Endothelial cell of umbilical vein (primary cell): ENCODE results near the gene ADORA2A. TPM values are rescaled to one million over a fixed set of nuclear protein-coding genes. Genes with fewer than 3 reads are reported as not detected.

ENCODE experiments used
- BruUV-seq: library from RNA; stranded (reverse); fragments of 400-500 nt; replicated peaks from 2 replicates; lab custom pipeline; 2021; lab: Mats Ljungman, UMichigan
- CTCF ChIA-PET: fragments of 300-600, 350-600 bp; sonication (Branson Sonifier 250); formaldehyde crosslinking; loops from one replicate; lab custom pipeline; 2021; ENCODE audit warnings: antibody characterized with exemption, inconsistent platforms; lab: Charles Lee
- POLR2A ChIA-PET: fragments of 300-600, 350-600 bp; sonication (Branson Sonifier 250); formaldehyde crosslinking; loops from one replicate; lab custom pipeline; 2021; ENCODE audit warnings: antibody characterized with exemption, inconsistent platforms; lab: Charles Lee
- DNase-seq: peaks from one replicate; pipeline ENCODE4 v3.0.0-alpha.2; 2011; ENCODE audit warnings: low read depth, low spot score
- FAIRE-seq: peaks from 2 replicates; lab custom pipeline; 2011; peaks lifted over from hg19 to GRCh38; lab: Jason Lieb, UNC
- H2AFZ ChIP-seq: 2 replicates; pipeline ENCODE4 v1.6.0; 2012; ENCODE audit warnings: low read depth, low read length, control low read depth, inconsistent platforms
- H3K27ac ChIP-seq: 2 replicates; pipeline ENCODE4 v1.5.1; 2011; ENCODE audit warnings: low read depth, mild to moderate bottlenecking, control low read depth, low read length, moderate library complexity; ENCODE audit not compliant: insufficient read depth
- H3K27me3 ChIP-seq, 2 experiments: 2 replicates each; pipeline versions ENCODE4 v1.6.0 to v1.6.1; 2011; ENCODE audit warnings: low read length in 2 of 2, mixed read lengths in 1 of 2; ENCODE audit not compliant: control insufficient read depth in 2 of 2, insufficient read depth in 2 of 2
- H3K36me3 ChIP-seq, 2 experiments: 2 replicates in 1 of 2; 3 replicates in 1 of 2; pipeline ENCODE4 v1.5.1; 2011; ENCODE audit warnings: low read length in 2 of 2, mild to moderate bottlenecking in 1 of 2, moderate library complexity in 1 of 2; ENCODE audit not compliant: control insufficient read depth in 2 of 2, insufficient read depth in 2 of 2; ENCODE audit errors: extremely low read depth in 1 of 2
- H3K4me1 ChIP-seq: 3 replicates; pipeline ENCODE4 v1.5.1; 2011; ENCODE audit warnings: mild to moderate bottlenecking, low read length; ENCODE audit not compliant: control insufficient read depth, insufficient read depth; ENCODE audit errors: extremely low read depth
- H3K4me2 ChIP-seq: 2 replicates; pipeline ENCODE4 v1.6.1; 2011; ENCODE audit warnings: low read length, control low read depth, mixed read lengths; ENCODE audit not compliant: insufficient read depth
- H3K4me3 ChIP-seq, 3 experiments: fragments of 200-600 bp in 1 of 3; sonication (generic), shearing (Covaris generic) in 1 of 3; replicated peaks in 1 of 3; 2 replicates each; pipeline ENCODE4 v1.5.1; 2011 to 2016; ENCODE audit warnings: control low read depth in 3 of 3, low read length in 3 of 3, mild to moderate bottlenecking in 2 of 3, inconsistent platforms in 1 of 3, low read depth in 1 of 3, moderate library complexity in 1 of 3; ENCODE audit not compliant: insufficient read depth in 1 of 3
- H3K79me2 ChIP-seq: 2 replicates; pipeline ENCODE4 v1.6.0; 2012; ENCODE audit warnings: low read length, inconsistent platforms; ENCODE audit not compliant: control insufficient read depth, insufficient read depth
- H3K9ac ChIP-seq: replicated peaks from 2 replicates; pipeline ENCODE3; 2011; ENCODE audit warnings: low read length, control low read depth; ENCODE audit not compliant: insufficient read depth; ENCODE audit errors: extremely low read depth
- H3K9me1 ChIP-seq: replicated peaks from 3 replicates; pipeline ENCODE4 v1.6.0; 2011; ENCODE audit warnings: mild to moderate bottlenecking, low read length; ENCODE audit not compliant: control insufficient read depth, insufficient read depth; ENCODE audit errors: extremely low read depth
- H3K9me3 ChIP-seq: replicated peaks from 2 replicates; pipeline ENCODE4 v1.5.1; 2012; ENCODE audit warnings: low read length, inconsistent platforms; ENCODE audit not compliant: control insufficient read depth, insufficient read depth
- H4K20me1 ChIP-seq: replicated peaks from 2 replicates; pipeline ENCODE3; 2011; ENCODE audit warnings: mild to moderate bottlenecking, low read length; ENCODE audit not compliant: control insufficient read depth, insufficient read depth; ENCODE audit errors: extremely low read depth
- CTCF ChIP-seq, 2 donors: IDR thresholded peaks; 1 replicate in 1 of 2; 2 replicates in 1 of 2; pipeline ENCODE4 v1.5.1; 2011; ENCODE audit warnings: low read length in 2 of 2, mild to moderate bottlenecking in 2 of 2, moderate library complexity in 2 of 2, control low read depth in 1 of 2, inconsistent platforms in 1 of 2, low read depth in 1 of 2; ENCODE audit not compliant: insufficient read depth in 1 of 2; ENCODE audit errors: extremely low read depth in 1 of 2
- EZH2 ChIP-seq: IDR thresholded peaks from 2 replicates; pipeline ENCODE4 v1.6.1; 2012; ENCODE audit warnings: borderline replicate concordance, low read depth, mild to moderate bottlenecking, moderate library complexity, low read length, inconsistent platforms; ENCODE audit not compliant: severe bottlenecking
- FOS ChIP-seq: IDR thresholded peaks from 2 replicates; pipeline ENCODE4 v1.6.1; 2011; ENCODE audit warnings: mild to moderate bottlenecking, low read length, moderate library complexity, borderline replicate concordance; ENCODE audit not compliant: insufficient read depth
- GATA2 ChIP-seq: IDR thresholded peaks from 2 replicates; pipeline ENCODE4 v1.7.0; 2011; ENCODE audit warnings: low read depth, mild to moderate bottlenecking, moderate library complexity, mixed read lengths, low read length; ENCODE audit not compliant: insufficient read length, insufficient read depth
- JUN ChIP-seq: IDR thresholded peaks from 2 replicates; pipeline ENCODE4 v1.6.1; 2011; ENCODE audit warnings: borderline replicate concordance, low read depth; ENCODE audit not compliant: insufficient read length, insufficient read depth
- MAX ChIP-seq: IDR thresholded peaks from 2 replicates; pipeline ENCODE4 v1.6.1; 2011; ENCODE audit not compliant: insufficient read depth, insufficient read length
- MYC ChIP-seq: IDR thresholded peaks from one replicate; pipeline ENCODE4 v1.6.1; 2011; ENCODE audit warnings: mild to moderate bottlenecking, low read depth, low read length
- POLR2A ChIP-seq: IDR thresholded peaks from 2 replicates; pipeline ENCODE4 v1.6.1; 2012; ENCODE audit warnings: low read depth, mild to moderate bottlenecking, control low read depth, low read length
- POLR2AphosphoS5 ChIP-seq: IDR thresholded peaks from 2 replicates; pipeline ENCODE4 v1.6.1; 2012; ENCODE audit warnings: low read depth, mild to moderate bottlenecking, control low read depth, low read length, moderate library complexity; ENCODE audit not compliant: insufficient read depth
- dilution Hi-C: fragments of 300-500 bp; cut with MboI; formaldehyde crosslinking; loops from one replicate; pipeline ENCODE4 v1.15.0; 2019; ENCODE audit warnings: low sequenced_read_pairs; ENCODE audit not compliant: extremely low pct_ligation_motif_present
- intact Hi-C: fragments of 100-400 bp; cut with micrococcal nuclease; formaldehyde crosslinking; loops from one replicate; pipeline ENCODE4 v1.10.0; 2022
- polyA plus RNA-seq, 4 experiments: library from polyadenylated mRNA; depleted of rRNA in 3 of 4; stranded (reverse) in 3 of 4; unstranded in 1 of 4; fragments of >200 nt; gene quantifications; 2 replicates each; pipeline versions ENCODE4 v1.2.1 to v1.2.3, GENCODE V29; 2011 to 2012; ENCODE audit warnings: missing spikeins in 1 of 4
- total RNA-seq: library from RNA; stranded (reverse); gene quantifications from 2 replicates; pipeline ENCODE4 v1.2.3, GENCODE V29; 2021

Gene ADORA2A
- total and polyA plus RNA-seq, 2 donors (not counting 3 experiments of a cell fraction or from before 2014, with no cell fraction given): 20.0 to 33.1 TPM

- ChIA-PET POLR2A (no interaction called here), CTCF (interaction anchor here (0.8 to 4.0 kb wide), 4 partner anchors 16 to 59 kb away, joined by 3 to 19 read pairs (median 5); no protein-coding TSS in a partner anchor)
- H3K4me1 ChIP-seq: peaks cover 14% of the 10 kb centered on the region
- no peaks in the 10 kb centered on the region for H3K9me1 ChIP-seq
- H3K27me3 ChIP-seq: no peaks in the 10 kb centered on the region
- no peak for TF ChIP-seq CTCF (IDR thresholded peaks at IDR 0.05; ENCODE audit: extremely low read depth in 1 of 2, insufficient read depth in 1 of 2, low read depth in 1 of 2, low read length in 2 of 2)
- TF ChIP-seq MAX: no peak
- TF ChIP-seq GATA2: no peak
- no peak for TF ChIP-seq POLR2AphosphoS5
- TF ChIP-seq EZH2: no peak
- TF ChIP-seq MYC: no peak
- TF ChIP-seq FOS: no peak
- no peak for TF ChIP-seq JUN
- no peak for TF ChIP-seq POLR2A
- FAIRE-seq (no peak), DNase-seq (no peak)
- H4K20me1 ChIP-seq: no peaks in the 10 kb centered on the region
- H3K4me2 ChIP-seq: no peak overlapping the region
- H3K27ac ChIP-seq: no peak overlapping the region
- H3K9ac ChIP-seq: no peak overlapping the region
- no peaks in the 10 kb centered on the region for H3K79me2 ChIP-seq
- no TSS peak for BruUV-seq
- dilution Hi-C loops (no loop called here), intact Hi-C loops (no loop called here)
- no peaks in the 10 kb centered on the region for H3K9me3 ChIP-seq
- no peak overlapping the region for H2AFZ ChIP-seq
- no peaks in the 10 kb centered on the region for H3K36me3 ChIP-seq
- H3K4me3 ChIP-seq: no peak overlapping the region
Observed at GRCh38 chr22:24443668-24444067, 16.3 kb downstream of the ADORA2A start.
